ENCODE measurements around the gene ZNF566.

Gene ZNF566

GRCh38 chr19:36436531-36436930 is 52.8 kb downstream of the ZNF566 start:
- DNase-seq, result no peak

GRCh38 chr19:36423925-36424324 is 65.4 kb downstream of the ZNF566 start:
- no peak for DNase-seq

GRCh38 chr19:36421749-36422481 is 67.4 kb downstream of the ZNF566 start:
- no peak for DNase-seq

GRCh38 chr19:36420961-36421748 is 68.2 kb downstream of the ZNF566 start:
- no peak for DNase-seq

GRCh38 chr19:36418287-36419001 is 70.9 kb downstream of the ZNF566 start, which contains the start of gene ZFP82:
Gene ZFP82 (minus strand): TSS chr19:36418644. CDS start chr19:36409789, 8,855 bp downstream.
- peak; percentile 49 to 51 for DNase-seq

GRCh38 chr19:36417752-36418286 is 71.5 kb downstream of the ZNF566 start:
- DNase-seq, result no peak

GRCh38 chr19:36409841-36410240 is 79.5 kb downstream of the ZNF566 start:
- no peak for DNase-seq

- DNase-seq, result no peak
Observed at GRCh38 chr19:36408101-36408500, 81.3 kb downstream of the ZNF566 start.

- no peak for DNase-seq
Observed at GRCh38 chr19:36404498-36404897, 84.9 kb downstream of the ZNF566 start.

GRCh38 chr19:36401475-36401874 is 87.9 kb downstream of the ZNF566 start:
- DNase-seq, result no peak

- DNase-seq, result no peak
Observed at GRCh38 chr19:36398571-36398970, 90.8 kb downstream of the ZNF566 start.
